ENCODE measurements around the gene PRRC2C. TPM values are rescaled to one million over a fixed set of nuclear protein-coding genes. Genes with fewer than 3 reads are reported as not detected.

Gene PRRC2C
- polyA plus RNA-seq, 1 of the 3 experiments (the other 2 are of a cell fraction) = 39.9 TPM

- Histone ChIP-seq H3K9me2 (no peaks in the 10 kb centered on the region), H3K36me3 (replicated peaks in 1 of 2; ENCODE audit: control insufficient read depth in 1 of 2, insufficient read depth in 2 of 2, low read length in 1 of 2) (no peaks in the 10 kb centered on the region), H3F3A (replicated peaks; ENCODE audit: insufficient read depth) (no peaks in the 10 kb centered on the region), H3K9me3 (no peaks in the 10 kb centered on the region), H3K9ac (no peak overlapping the region), H3K4me2 (no peak overlapping the region), H3K27me3 (ENCODE audit: insufficient read depth) (peaks cover 1% of the 10 kb centered on the region; the same call in 1 of the 2 replicates), H3K4me3 (ENCODE audit: low read depth in 2 of 2, low read length in 1 of 2) (no peak overlapping the region), H3K79me2 (ENCODE audit: insufficient read depth) (no peaks in the 10 kb centered on the region), H2AFZ (ENCODE audit: low read depth) (no peak overlapping the region), H4K20me1 (ENCODE audit: insufficient read depth) (no peaks in the 10 kb centered on the region), H3K4me1 (ENCODE audit: control insufficient read depth in 1 of 2, insufficient read depth in 2 of 2, low read depth in 1 of 2, low read length in 1 of 2) (no peaks in the 10 kb centered on the region), H3K27ac (ENCODE audit: low read depth in 2 of 2, low read length in 1 of 2) (no peak overlapping the region)
- TF ChIP-seq MXI1 (IDR thresholded peaks at IDR 0.05; ENCODE audit: low read depth, low read length) = no peak
- no peak for TF ChIP-seq MEF2A (IDR thresholded peaks at IDR 0.05; ENCODE audit: borderline replicate concordance, low read depth)
- CTCF ChIA-PET = interaction anchor here (2.5 kb wide), 1 partner anchor 20 kb away, joined by 16 read pairs; no protein-coding TSS in a partner anchor
- POLR2A ChIA-PET = no interaction called here
- WGBS (ENCODE audit: low lambda C conversion rate) = 86% methylated on average over 1 of the region's 1 CpG
- DNase-seq = no peak
Observed at GRCh38 chr1:171625225-171625624, 139.9 kb downstream of the PRRC2C start.

- Histone ChIP-seq H2AFZ (ENCODE audit: low read depth) (no peak overlapping the region), H3K79me2 (ENCODE audit: insufficient read depth) (no peaks in the 10 kb centered on the region), H3K9ac (no peak overlapping the region), H3K27ac (ENCODE audit: low read depth in 2 of 2, low read length in 1 of 2) (no peak overlapping the region), H3F3A (replicated peaks; ENCODE audit: insufficient read depth) (no peaks in the 10 kb centered on the region), H3K36me3 (replicated peaks in 1 of 2; ENCODE audit: control insufficient read depth in 1 of 2, insufficient read depth in 2 of 2, low read length in 1 of 2) (no peaks in the 10 kb centered on the region), H3K9me2 (no peaks in the 10 kb centered on the region), H4K20me1 (ENCODE audit: insufficient read depth) (no peaks in the 10 kb centered on the region), H3K4me3 (ENCODE audit: low read depth in 2 of 2, low read length in 1 of 2) (no peak overlapping the region), H3K9me3 (no peaks in the 10 kb centered on the region), H3K27me3 (ENCODE audit: insufficient read depth) (peaks cover 17% of the 10 kb centered on the region; the same call in 1 of the 2 replicates), H3K4me1 (ENCODE audit: control insufficient read depth in 1 of 2, insufficient read depth in 2 of 2, low read depth in 1 of 2, low read length in 1 of 2) (no peaks in the 10 kb centered on the region), H3K4me2 (no peak overlapping the region)
- POLR2A ChIA-PET = no interaction called here
- 57% methylated on average over 5 of the region's 5 CpGs for WGBS (ENCODE audit: low lambda C conversion rate)
- no peak for TF ChIP-seq RFX5 (IDR thresholded peaks at IDR 0.05; ENCODE audit: low read length)
- no peak for DNase-seq
- CTCF ChIA-PET = interaction anchor here (0.8 kb wide), 1 partner anchor 89 kb away, joined by 3 read pairs; no protein-coding TSS in a partner anchor
Observed at GRCh38 chr1:171627020-171627419, 141.7 kb downstream of the PRRC2C start.

GRCh38 chr1:171628225-171628624 is 142.9 kb downstream of the PRRC2C start:
- H3K9me3 ChIP-seq = no peaks in the 10 kb centered on the region
- H2AFZ ChIP-seq (ENCODE audit: low read depth) = no peak overlapping the region
- no peak for TF ChIP-seq SIN3A (IDR thresholded peaks at IDR 0.05; ENCODE audit: borderline replicate concordance, low read depth, low read length)
- TF ChIP-seq GATA2 (CRISPR knock-in tag; IDR thresholded peaks at IDR 0.05) = no peak
- no peak for TF ChIP-seq EZH2phosphoT487 (IDR thresholded peaks at IDR 0.05; ENCODE audit: borderline replicate concordance, low read depth)
- no peak for TF ChIP-seq GABPA (IDR thresholded peaks at IDR 0.05; ENCODE audit: low read depth)
- TF ChIP-seq RXRA (IDR thresholded peaks at IDR 0.05; ENCODE audit: borderline replicate concordance, low read depth) = no peak
- H3K4me2 ChIP-seq = no peak overlapping the region
- no peaks in the 10 kb centered on the region for H3K9me2 ChIP-seq
- H4K20me1 ChIP-seq (ENCODE audit: insufficient read depth) = no peaks in the 10 kb centered on the region
- no peaks in the 10 kb centered on the region for H3K79me2 ChIP-seq (ENCODE audit: insufficient read depth)
- no peak overlapping the region for H3K9ac ChIP-seq
- POLR2A ChIA-PET = no interaction called here
- H3F3A ChIP-seq (replicated peaks; ENCODE audit: insufficient read depth) = no peaks in the 10 kb centered on the region
- H3K36me3 ChIP-seq (replicated peaks in 1 of 2; ENCODE audit: control insufficient read depth in 1 of 2, insufficient read depth in 2 of 2, low read length in 1 of 2) = no peaks in the 10 kb centered on the region
- no peak for DNase-seq
- H3K4me3 ChIP-seq (ENCODE audit: low read depth in 2 of 2, low read length in 1 of 2) = no peak overlapping the region
- 57% methylated on average over 2 of the region's 2 CpGs for WGBS (ENCODE audit: low lambda C conversion rate)
- H3K27ac ChIP-seq (ENCODE audit: low read depth in 2 of 2, low read length in 1 of 2) = no peak overlapping the region
- H3K4me1 ChIP-seq (ENCODE audit: control insufficient read depth in 1 of 2, insufficient read depth in 2 of 2, low read depth in 1 of 2, low read length in 1 of 2) = no peaks in the 10 kb centered on the region
- CTCF ChIA-PET = interaction anchor here (1.2 kb wide), 1 partner anchor 16 kb away, joined by 4 read pairs; no protein-coding TSS in a partner anchor
- peaks cover 24% of the 10 kb centered on the region; the same call in 1 of the 2 replicates for H3K27me3 ChIP-seq (ENCODE audit: insufficient read depth)

Data from SK-N-SH (cell line).